Natural killer cell (primary cell): ENCODE measurements around the gene ADNP2. TPM values are rescaled to one million over a fixed set of nuclear protein-coding genes. Genes with fewer than 3 reads are reported as not detected.

Experiments
- ATAC-seq, 3 donors: fragments of 150-1000 bp in 2 of 3; fragments of 200-7000 bp in 1 of 3; cut with Tn5 transposase; 1 replicate in 1 of 3; 2 replicates in 2 of 3; pipeline ENCODE4 v1.10.0; 2021; ENCODE audit warnings: mild to moderate bottlenecking in 2 of 3, moderate library complexity in 2 of 3
- DNase-seq, 2 donors: peaks; one replicate each; pipeline versions ENCODE4 v3.0.0 to v3.0.0-alpha.2; 2013 to 2021; ENCODE audit warnings: mixed read lengths in 1 of 2
- H3K27ac ChIP-seq: one replicate; pipeline ENCODE4 v1.5.1; 2013; ENCODE audit warnings: mild to moderate bottlenecking, low read length
- H3K27me3 ChIP-seq: one replicate; pipeline ENCODE4 v1.6.1; 2013; ENCODE audit warnings: low read length; ENCODE audit not compliant: control insufficient read depth, insufficient read depth
- H3K36me3 ChIP-seq: one replicate; pipeline ENCODE4 v1.6.1; 2013; ENCODE audit warnings: low read length; ENCODE audit not compliant: control insufficient read depth, insufficient read depth
- H3K4me1 ChIP-seq: one replicate; pipeline ENCODE4 v1.6.1; 2013; ENCODE audit warnings: low read length; ENCODE audit not compliant: control insufficient read depth, insufficient read depth
- H3K4me3 ChIP-seq: one replicate; pipeline ENCODE4 v1.5.1; 2013; ENCODE audit warnings: low read length
- H3K9me3 ChIP-seq: one replicate; pipeline ENCODE4 v1.6.1; 2013; ENCODE audit warnings: low read length; ENCODE audit not compliant: control insufficient read depth, insufficient read depth
- H3K27ac Mint-ChIP-seq, 2 donors: one replicate each; pipeline ENCODE4 v1.8.0; 2022; ENCODE audit warnings: mild to moderate bottlenecking in 2 of 2, mixed read lengths in 2 of 2, moderate library complexity in 1 of 2
- H3K27me3 Mint-ChIP-seq, 2 donors: one replicate each; pipeline ENCODE4 v1.8.0; 2022; ENCODE audit warnings: low read depth in 2 of 2, mixed read lengths in 2 of 2
- H3K36me3 Mint-ChIP-seq: one replicate; pipeline ENCODE4 v1.8.0; 2022; ENCODE audit warnings: mixed read lengths
- H3K4me1 Mint-ChIP-seq, 2 donors: one replicate each; pipeline ENCODE4 v1.8.0; 2022; ENCODE audit warnings: mixed read lengths in 2 of 2
- H3K4me3 Mint-ChIP-seq: one replicate; pipeline ENCODE4 v1.8.0; 2022; ENCODE audit warnings: mild to moderate bottlenecking, moderate library complexity, mixed read lengths
- H3K9me3 Mint-ChIP-seq, 2 donors: one replicate each; pipeline ENCODE4 v1.8.0; 2022; ENCODE audit warnings: mixed read lengths in 2 of 2
- WGBS: methylation state at CpG from one replicate; pipeline ENCODE4 v1.1.7; 2013; ENCODE audit warnings: missing lambda C conversion rate; ENCODE audit not compliant: insufficient coverage; 5-methylcytosine and 5-hydroxymethylcytosine counted together
- intact Hi-C: fragments of 100-400 bp; cut with micrococcal nuclease; formaldehyde crosslinking; loops from one replicate; pipeline ENCODE4 v1.14.2; 2022
- total RNA-seq, 4 donors: library from RNA; stranded (reverse); fragments of 120-200 nt in 1 of 4; gene quantifications; one replicate each; pipeline versions ENCODE4 v1.2.3 to v1.2.4, GENCODE V29; 2013 to 2022
- TF ChIP-seq, protein P1 (sequence below): fragments of 200-600 bp; IDR thresholded peaks from one replicate; pipeline ENCODE4 v1.8.0; 2022; ENCODE audit warnings: antibody characterized with exemption

The ADNP2 gene
- total RNA-seq, 3 donors from 2014 or later (not counting 1 experiment from before 2014, with no cell fraction given), result 31.2 to 39.2 (median 31.4) TPM

DNA sequence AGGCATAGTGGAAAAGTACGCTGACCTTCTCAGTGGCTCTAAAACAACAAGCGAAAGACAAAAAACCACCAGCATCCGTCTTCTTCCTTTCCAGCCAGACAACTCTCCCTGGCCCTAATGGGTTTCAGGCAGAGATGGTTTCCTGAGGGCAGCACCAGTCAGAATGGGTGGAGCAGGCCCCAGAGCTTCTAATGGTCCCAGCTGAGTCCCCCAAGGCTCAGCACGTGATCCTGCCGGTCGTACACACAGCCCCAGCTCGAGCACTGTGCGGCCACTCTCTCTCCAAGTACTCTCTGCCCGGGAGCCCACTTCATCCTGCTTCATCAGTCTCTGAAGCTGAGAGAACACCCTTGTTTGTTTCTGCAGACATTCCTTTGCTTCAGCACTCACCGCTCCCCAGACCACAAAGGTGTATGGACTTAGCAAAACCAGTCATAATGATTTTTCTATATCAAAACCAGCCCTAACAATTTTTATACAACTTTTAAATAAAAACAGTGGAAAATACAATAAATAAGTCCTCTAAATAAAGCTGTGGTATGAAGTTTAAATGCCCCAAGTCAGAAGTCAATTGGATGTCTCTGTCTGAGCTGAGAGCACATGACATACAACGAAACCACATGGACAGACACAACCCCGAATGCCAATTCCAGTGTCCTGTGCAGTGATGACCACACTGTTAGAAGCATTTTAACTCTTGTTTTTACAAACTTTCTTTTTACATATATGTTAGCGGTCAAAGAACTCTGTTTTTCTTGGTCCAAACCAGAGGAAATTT is 74.4 kb downstream of the ADNP2 start:
- H3K27ac Mint-ChIP-seq, result no peak overlapping the region
- no peak overlapping the region for H3K4me3 Mint-ChIP-seq
- Histone ChIP-seq H3K4me1 (no peaks in the 10 kb centered on the region), H3K4me3 (no peak overlapping the region), H3K27ac (no peak overlapping the region), H3K9me3 (no peaks in the 10 kb centered on the region), H3K36me3 (no peaks in the 10 kb centered on the region), H3K27me3 (no peaks in the 10 kb centered on the region)
- TF ChIP-seq, protein P1, sequence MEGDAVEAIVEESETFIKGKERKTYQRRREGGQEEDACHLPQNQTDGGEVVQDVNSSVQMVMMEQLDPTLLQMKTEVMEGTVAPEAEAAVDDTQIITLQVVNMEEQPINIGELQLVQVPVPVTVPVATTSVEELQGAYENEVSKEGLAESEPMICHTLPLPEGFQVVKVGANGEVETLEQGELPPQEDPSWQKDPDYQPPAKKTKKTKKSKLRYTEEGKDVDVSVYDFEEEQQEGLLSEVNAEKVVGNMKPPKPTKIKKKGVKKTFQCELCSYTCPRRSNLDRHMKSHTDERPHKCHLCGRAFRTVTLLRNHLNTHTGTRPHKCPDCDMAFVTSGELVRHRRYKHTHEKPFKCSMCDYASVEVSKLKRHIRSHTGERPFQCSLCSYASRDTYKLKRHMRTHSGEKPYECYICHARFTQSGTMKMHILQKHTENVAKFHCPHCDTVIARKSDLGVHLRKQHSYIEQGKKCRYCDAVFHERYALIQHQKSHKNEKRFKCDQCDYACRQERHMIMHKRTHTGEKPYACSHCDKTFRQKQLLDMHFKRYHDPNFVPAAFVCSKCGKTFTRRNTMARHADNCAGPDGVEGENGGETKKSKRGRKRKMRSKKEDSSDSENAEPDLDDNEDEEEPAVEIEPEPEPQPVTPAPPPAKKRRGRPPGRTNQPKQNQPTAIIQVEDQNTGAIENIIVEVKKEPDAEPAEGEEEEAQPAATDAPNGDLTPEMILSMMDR, result no peak
- H3K9me3 Mint-ChIP-seq, result no peaks in the 10 kb centered on the region
- DNase-seq (no peak), ATAC-seq (no peak)
- H3K27me3 Mint-ChIP-seq, result peaks cover 0 to 5% of the 10 kb centered on the region in 2 donors
- no peaks in the 10 kb centered on the region for H3K36me3 Mint-ChIP-seq
- H3K4me1 Mint-ChIP-seq, result peaks cover 0 to 5% of the 10 kb centered on the region in 2 donors
- intact Hi-C loops, result no loop called here
- 87% methylated on average over 13 of the region's 13 CpGs for WGBS

GRCh38 chr18:80184243-80184772 is 75.2 kb downstream of the ADNP2 start:
- intact Hi-C loops, result no loop called here
- H3K27ac ChIP-seq, result no peak overlapping the region
- DNase-seq (no peak), ATAC-seq (no peak)
- H3K4me1 ChIP-seq, result no peaks in the 10 kb centered on the region
- Mint-ChIP-seq H3K4me3 (no peak overlapping the region), H3K9me3 (no peaks in the 10 kb centered on the region), H3K27ac (no peak overlapping the region), H3K27me3 (peaks cover 0 to 5% of the 10 kb centered on the region in 2 donors), H3K4me1 (no peaks in the 10 kb centered on the region), H3K36me3 (no peaks in the 10 kb centered on the region)
- H3K4me3 ChIP-seq, result no peak overlapping the region
- H3K9me3 ChIP-seq, result no peaks in the 10 kb centered on the region
- no peaks in the 10 kb centered on the region for H3K36me3 ChIP-seq
- H3K27me3 ChIP-seq, result no peaks in the 10 kb centered on the region
- TF ChIP-seq, protein P1, result no peak
- WGBS, result 94% methylated on average over 26 of the region's 26 CpGs

DNA sequence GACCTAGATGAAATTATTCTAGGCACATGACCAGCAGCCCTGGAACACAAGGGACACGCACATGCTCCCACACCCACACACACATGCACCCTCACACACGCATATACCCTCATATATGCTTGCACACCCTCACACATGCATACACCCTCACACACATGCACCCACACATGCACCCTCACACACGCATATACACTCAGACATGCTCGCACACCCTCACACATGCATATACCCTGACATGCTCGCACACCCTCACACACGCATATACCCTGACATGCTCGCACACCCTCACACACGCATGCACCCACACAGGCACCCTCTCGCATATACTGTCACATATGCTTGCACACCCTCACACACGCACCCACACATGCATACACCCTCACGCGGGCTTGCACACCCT is 76.5 kb downstream of the ADNP2 start:
- Mint-ChIP-seq H3K4me1 (no peaks in the 10 kb centered on the region), H3K36me3 (no peaks in the 10 kb centered on the region), H3K4me3 (no peak overlapping the region), H3K9me3 (no peaks in the 10 kb centered on the region), H3K27me3 (peaks cover 0 to 3% of the 10 kb centered on the region in 2 donors), H3K27ac (no peak overlapping the region)
- TF ChIP-seq, protein P1, result no peak
- H3K4me1 ChIP-seq, result no peaks in the 10 kb centered on the region
- no peaks in the 10 kb centered on the region for H3K36me3 ChIP-seq
- ATAC-seq (no peak), DNase-seq (no peak)
- intact Hi-C loops, result no loop called here
- no peaks in the 10 kb centered on the region for H3K9me3 ChIP-seq
- no peak overlapping the region for H3K4me3 ChIP-seq
- H3K27ac ChIP-seq, result no peak overlapping the region
- 95% methylated on average over 12 of the region's 12 CpGs for WGBS
- no peaks in the 10 kb centered on the region for H3K27me3 ChIP-seq
